Epidermal melanocyte (primary cell): ENCODE results near the gene DAZAP1.
"Not testable (repeated sequence)": the region's sequence is repeated elsewhere in the genome, so short reads cannot be mapped to it uniquely, and the experiment has no call there.

Experiments
- DNase-seq: peaks from one replicate; pipeline ENCODE4 v3.0.0; 2011; ENCODE audit warnings: low spot score; ENCODE audit not compliant: insufficient read length

DAZAP1 gene

DNA sequence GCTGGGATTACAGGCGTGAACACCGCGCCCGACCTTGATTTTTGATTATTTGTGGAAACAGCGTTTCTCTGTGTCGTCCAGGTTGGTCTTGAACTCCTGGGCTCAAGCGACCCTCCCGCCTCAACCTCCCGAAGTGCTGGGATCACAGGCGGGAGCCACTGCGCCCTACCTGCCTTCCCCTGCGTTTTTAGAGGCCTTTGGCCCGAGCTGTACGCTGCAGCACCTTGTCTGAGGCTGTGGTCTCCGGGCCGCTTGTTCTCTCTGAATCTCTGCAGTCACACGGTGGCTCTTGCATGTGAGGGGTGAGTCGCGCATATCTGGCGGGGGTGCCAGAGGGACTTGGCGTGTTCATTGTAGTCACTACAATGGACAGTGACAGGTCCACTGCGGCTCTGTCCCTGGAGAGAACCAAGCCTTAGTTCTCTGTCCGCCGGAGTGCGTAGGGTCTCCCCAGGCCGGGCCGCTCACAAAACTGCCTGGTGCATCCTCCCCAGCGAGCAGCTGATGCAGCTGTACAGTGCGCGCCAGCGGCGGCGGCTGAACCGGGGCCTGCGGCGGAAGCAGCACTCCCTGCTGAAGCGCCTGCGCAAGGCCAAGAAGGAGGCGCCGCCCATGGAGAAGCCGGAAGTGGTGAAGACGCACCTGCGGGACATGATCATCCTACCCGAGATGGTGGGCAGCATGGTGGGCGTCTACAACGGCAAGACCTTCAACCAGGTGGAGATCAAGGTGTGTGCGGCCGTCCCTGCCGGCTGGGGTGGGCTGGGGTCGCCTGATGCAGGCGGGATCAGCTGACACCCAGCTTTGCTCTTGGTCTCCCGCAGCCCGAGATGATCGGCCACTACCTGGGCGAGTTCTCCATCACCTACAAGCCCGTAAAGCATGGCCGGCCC lies 32.4 kb downstream of the DAZAP1 start:
- DNase-seq = not testable (repeated sequence)

DNA sequence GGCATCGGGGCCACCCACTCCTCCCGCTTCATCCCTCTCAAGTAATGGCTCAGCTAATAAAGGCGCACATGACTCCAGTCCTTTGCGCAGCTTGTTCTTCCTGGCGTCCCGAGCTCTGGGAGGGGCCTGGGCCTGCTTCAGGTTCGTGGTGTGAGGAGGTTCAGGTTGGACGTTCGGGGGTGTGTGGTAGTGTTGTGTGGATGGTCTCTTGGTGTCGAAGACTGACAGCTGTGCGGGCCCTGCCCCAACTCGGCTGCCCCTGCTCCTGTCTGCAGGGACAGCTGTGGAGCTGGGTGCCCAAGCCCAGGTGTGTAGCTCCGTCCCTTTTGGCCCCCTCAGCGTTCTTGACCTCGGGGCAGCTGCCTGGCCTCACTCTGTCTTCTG lies 33.0 kb downstream of the DAZAP1 start:
- DNase-seq = no peak

DNA sequence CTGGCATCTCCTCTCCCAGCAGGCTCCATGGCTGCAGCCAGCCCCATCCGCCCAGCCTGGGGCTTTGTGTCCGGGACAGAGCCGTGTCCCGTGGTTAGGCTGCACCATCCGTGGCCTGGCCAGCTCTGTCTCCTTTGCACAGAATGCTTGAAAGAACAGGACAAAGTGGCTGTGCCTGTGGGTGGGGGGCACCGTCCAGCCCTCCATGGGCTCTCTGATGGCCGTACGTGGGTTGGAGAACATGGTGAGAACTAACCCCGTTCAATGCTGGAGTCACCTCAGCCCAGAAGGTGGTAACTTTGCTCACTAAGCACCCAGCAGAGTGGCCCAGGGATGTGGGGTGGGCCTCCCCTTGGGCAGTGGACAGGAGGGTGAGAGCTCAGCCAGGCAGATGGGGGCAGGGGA lies 33.6 kb downstream of the DAZAP1 start:
- no peak for DNase-seq

DNA sequence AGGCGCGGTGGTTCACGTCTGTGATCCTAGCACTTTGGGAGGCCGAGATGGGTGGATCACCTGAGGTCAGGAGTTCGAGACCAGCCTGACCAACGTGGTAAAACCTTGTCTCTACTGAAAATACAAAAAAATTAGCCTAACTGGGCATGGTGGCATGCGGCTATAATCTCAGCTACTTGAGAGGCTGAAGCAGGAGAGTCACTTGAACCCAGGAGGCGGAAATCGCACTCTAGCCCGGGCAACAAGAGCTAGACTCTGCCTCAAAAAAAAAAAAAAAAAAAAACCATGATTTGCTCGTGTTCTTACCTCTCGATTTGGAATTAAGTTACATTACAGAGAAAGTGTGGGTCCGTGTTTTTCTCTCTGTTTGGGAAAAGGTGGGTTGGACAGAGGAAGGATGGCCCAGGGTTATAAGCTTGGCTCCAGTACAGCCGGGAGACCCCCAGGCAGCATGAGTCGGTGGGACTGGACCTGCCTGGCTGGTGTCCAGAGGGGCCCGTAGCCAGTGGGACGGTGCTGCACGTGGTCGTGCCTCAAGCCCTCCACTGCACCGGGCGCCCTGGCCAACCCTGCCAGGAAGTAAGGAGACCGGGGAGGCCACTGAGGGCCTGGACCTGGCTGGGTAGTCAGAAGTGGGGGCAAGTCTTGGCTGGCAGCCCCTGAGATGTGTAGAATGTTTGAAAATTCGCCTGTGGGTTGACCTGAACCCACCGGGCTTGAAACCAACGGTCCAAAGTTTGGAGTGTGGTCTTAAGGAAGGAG lies 34.5 kb downstream of the DAZAP1 start:
- DNase-seq = no peak

DNA sequence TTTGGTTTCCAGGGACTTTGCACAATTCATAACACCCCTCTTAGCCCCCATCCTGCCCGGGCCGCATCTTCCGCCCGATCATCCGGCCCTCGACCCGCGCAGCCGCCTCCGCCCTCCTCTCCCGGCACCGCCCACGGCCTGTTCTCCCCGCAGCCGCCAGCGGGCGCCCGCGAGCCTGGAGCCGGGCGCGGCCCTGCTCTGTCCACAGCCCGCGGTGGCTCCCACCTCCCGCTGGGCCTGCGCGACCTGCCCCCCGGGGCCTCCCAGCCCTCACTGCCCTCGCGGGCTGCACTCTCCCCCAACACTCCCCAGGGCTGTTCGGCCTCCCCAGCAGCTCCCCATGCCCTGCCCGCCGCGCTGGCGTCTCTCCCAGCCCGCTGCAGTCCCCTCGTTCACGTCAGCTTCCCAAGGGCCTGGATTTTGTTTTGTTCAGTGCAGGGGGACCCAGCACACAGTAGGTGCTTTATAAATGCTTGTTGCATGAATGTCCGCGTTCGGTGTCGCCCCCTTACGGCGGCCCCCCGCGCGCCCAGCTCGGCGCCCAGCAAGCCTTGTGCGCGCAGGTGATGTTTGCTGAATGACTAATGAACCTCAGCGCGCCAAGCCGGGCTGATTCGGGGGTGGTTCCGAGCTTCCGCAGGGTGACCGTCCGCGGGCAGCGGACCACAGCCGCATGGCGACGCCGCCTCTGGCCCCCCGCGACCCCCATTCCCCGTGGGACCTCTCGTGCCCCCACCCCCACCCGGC lies 38.0 kb downstream of the DAZAP1 start:
- peak; percentile 92 for DNase-seq

GRCh38 chr19:1445932-1446712 lies 38.7 kb downstream of the DAZAP1 start:
- DNase-seq = no peak

GRCh38 chr19:1446713-1447481 lies 39.5 kb downstream of the DAZAP1 start:
- DNase-seq = no peak

DNA sequence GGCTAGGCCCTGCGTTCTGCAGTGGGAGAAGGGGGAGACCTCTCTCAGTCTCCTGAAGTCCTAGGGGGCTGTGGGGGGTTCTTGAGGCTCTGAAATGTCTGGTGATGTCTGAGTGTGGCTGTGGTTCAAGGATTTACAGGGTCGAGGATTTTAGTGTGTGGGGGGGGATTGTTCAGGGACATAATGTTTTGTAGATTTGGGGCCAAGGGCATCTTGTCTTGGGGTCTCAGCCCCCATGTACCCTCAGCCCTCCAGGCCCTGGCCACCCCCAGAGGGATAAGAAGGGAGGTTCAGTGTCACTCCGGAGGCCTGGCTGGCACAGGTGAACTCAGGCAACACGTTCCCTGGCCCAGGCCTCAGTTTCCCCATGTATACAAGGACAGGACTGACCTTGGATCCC lies 40.1 kb downstream of the DAZAP1 start:
- no peak for DNase-seq

- no peak for DNase-seq
These were observed 40.6 kb downstream of the DAZAP1 start for GRCh38 chr19:1447944-1448343.

DNA sequence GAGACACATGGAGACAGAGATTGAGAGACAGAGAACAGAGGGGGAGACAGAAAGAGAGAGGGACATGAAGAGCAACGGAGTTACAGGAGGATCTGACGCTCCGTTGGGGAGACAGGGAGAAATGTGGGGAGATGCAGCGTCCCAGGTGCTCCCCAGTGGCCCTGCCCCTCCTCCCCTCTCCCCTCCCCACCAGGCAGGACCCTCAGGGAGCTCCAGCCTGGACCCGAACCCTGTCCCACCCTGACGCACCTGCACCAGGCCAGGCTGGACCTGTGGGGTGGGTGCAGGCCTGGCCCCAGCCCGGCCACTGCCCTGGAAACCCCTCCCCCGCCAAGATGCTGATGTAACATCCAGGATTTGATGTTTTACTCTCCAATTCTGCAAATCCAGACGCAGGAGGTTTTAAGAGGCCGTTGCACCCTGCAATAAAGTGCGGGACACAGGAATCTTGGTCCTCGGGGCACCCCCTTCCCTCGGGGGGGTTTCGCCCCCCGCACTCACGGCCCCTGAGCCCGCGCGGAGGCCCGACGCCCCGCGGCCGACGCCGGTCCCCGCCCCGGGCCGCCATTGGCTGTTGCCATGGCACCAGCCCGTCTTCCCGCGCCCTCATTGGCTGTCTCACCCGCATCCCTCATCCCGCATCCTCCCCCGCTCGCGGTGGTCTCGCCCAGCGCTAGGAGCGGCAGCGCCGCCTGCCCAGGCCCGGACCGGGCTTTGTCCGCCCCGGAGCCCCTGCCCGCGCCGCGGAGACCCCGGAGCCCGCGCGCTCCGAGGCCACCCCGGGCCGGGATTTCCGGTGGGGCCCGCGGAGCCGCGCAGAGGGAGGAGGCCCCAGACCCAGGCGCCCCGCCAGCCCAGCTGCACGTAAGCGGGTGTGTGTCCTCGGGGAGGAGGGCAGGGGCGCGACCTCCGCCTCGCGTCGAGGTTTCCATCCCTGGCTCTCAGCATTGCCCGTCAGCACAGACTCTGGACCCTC lies 42.4 kb downstream of the DAZAP1 start, which contains the start of gene APC2:
Gene APC2, plus strand, starts transcription at position 655 of the 976 bp plus-strand sequence. CDS start 2,881 bp downstream, outside the sequence.
- DNase-seq = peak; percentile 85

GRCh38 chr19:1450735-1451731 lies 43.6 kb downstream of the DAZAP1 start:
- DNase-seq = no peak

GRCh38 chr19:1451916-1452801 lies 44.8 kb downstream of the DAZAP1 start:
- no peak for DNase-seq

DNA sequence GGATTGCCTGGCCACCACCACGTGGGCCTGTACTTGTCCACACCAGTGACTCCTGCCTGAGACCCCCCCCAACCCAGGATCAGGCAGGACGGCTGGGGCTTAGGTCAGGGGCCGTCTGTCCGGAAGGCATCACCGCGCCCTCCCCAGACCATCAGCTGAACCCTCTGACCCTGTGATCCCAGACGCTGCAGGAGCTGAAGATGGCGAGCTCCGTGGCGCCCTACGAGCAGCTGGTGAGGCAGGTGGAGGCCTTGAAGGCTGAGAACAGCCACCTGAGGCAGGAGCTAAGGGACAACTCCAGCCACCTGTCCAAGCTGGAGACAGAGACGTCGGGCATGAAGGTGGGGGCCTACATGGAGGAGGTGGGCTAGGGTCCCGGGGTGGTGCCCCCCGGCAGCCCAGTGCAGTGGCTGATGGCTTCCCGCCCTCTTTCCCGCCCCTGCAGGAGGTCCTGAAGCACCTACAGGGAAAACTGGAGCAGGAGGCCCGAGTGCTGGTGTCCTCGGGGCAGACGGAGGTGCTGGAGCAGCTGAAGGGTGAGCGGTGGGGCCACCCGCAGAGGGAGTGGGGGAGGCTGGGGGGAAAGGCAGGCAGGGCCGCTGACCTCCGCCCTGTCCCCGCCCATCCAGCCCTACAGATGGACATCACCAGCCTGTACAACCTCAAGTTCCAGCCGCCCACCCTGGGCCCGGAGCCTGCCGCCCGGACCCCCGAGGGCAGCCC lies 45.6 kb downstream of the DAZAP1 start:
- no peak for DNase-seq

GRCh38 chr19:1453525-1454364 lies 46.4 kb downstream of the DAZAP1 start:
- DNase-seq = no peak

- DNase-seq = no peak
These were observed 47.6 kb downstream of the DAZAP1 start for GRCh38 chr19:1455002-1455335.
